Caco-2 (cell line): ENCODE results near the gene HAUS6. TPM values are rescaled to one million over a fixed set of nuclear protein-coding genes. Genes with fewer than 3 reads are reported as not detected.

ENCODE experiments used
- BruUV-seq: library from RNA; stranded (reverse); fragments of 400-500 nt; replicated peaks from 2 replicates; lab custom pipeline; 2021; lab: Mats Ljungman, UMichigan
- CTCF ChIA-PET: fragments of 300-600 bp; sonication (Branson Sonifier 250); formaldehyde crosslinking; loops from one replicate; lab custom pipeline; 2022; ENCODE audit warnings: antibody characterized with exemption; lab: Charles Lee
- POLR2A ChIA-PET: fragments of 300-600 bp; sonication (Branson Sonifier 250); formaldehyde crosslinking; loops from one replicate; lab custom pipeline; 2022; ENCODE audit warnings: antibody characterized with exemption; lab: Charles Lee
- DNase-seq, 2 experiments: peaks; one replicate each; pipeline versions ENCODE4 v3.0.0 to v3.0.0-alpha.2; 2020 to 2022
- H3K27me3 ChIP-seq: replicated peaks from 2 replicates; pipeline ENCODE4 v1.6.0; 2011; ENCODE audit warnings: low read length; ENCODE audit not compliant: control insufficient read depth, insufficient read depth
- H3K36me3 ChIP-seq: 2 replicates; pipeline ENCODE4 v1.5.1; 2011; ENCODE audit warnings: low read length; ENCODE audit not compliant: control insufficient read depth, insufficient read depth
- H3K4me1 ChIP-seq: fragments of 250-450 bp; sonication (Bioruptor Pico); 2 replicates; pipeline ENCODE4 v1.5.1; 2020; ENCODE audit warnings: mild to moderate bottlenecking
- H3K4me3 ChIP-seq: 2 replicates; pipeline ENCODE4 v1.5.1; 2011; ENCODE audit warnings: low read depth, mild to moderate bottlenecking, control low read depth, low read length
- H3K9me3 ChIP-seq: fragments of 250-450 bp; sonication (Bioruptor Pico); 2 replicates; pipeline ENCODE4 v1.5.1; 2020; ENCODE audit warnings: mild to moderate bottlenecking, moderate library complexity
- H3K27ac Mint-ChIP-seq: one replicate; pipeline ENCODE4 v1.8.0; 2022; ENCODE audit warnings: mixed read lengths; ENCODE audit not compliant: unreplicated experiment
- H3K27me3 Mint-ChIP-seq: one replicate; pipeline ENCODE4 v1.8.0; 2022; ENCODE audit warnings: mixed read lengths; ENCODE audit not compliant: insufficient read depth, unreplicated experiment
- H3K36me3 Mint-ChIP-seq: one replicate; pipeline ENCODE4 v1.8.0; 2022; ENCODE audit warnings: mild to moderate bottlenecking, mixed read lengths; ENCODE audit not compliant: insufficient read depth, unreplicated experiment
- H3K4me1 Mint-ChIP-seq: one replicate; pipeline ENCODE4 v1.8.0; 2022; ENCODE audit warnings: low read depth, mixed read lengths; ENCODE audit not compliant: unreplicated experiment
- H3K4me3 Mint-ChIP-seq: one replicate; pipeline ENCODE4 v1.8.0; 2022; ENCODE audit warnings: mild to moderate bottlenecking, moderate library complexity, mixed read lengths; ENCODE audit not compliant: unreplicated experiment
- H3K9me3 Mint-ChIP-seq: one replicate; pipeline ENCODE4 v1.8.0; 2022; ENCODE audit warnings: mixed read lengths; ENCODE audit not compliant: unreplicated experiment
- intact Hi-C: fragments of 100-400 bp; cut with micrococcal nuclease; formaldehyde crosslinking; loops from one replicate; pipeline ENCODE4 v1.10.0; 2022; ENCODE audit not compliant: unreplicated experiment
- total RNA-seq: library from RNA; stranded (reverse); gene quantifications from 2 replicates; pipeline ENCODE4 v1.2.3, GENCODE V29; 2022
- TF ChIP-seq, protein P1 (sequence below), 2 experiments: fragments of 200-600 bp in 1 of 2; IDR thresholded peaks; 1 replicate in 1 of 2; 2 replicates in 1 of 2; pipeline versions ENCODE4 v1.5.1 to v1.8.0; 2011 to 2022; ENCODE audit warnings: antibody characterized with exemption in 1 of 2, control low read depth in 1 of 2, inconsistent platforms in 1 of 2, low read depth in 1 of 2, low read length in 1 of 2, mild to moderate bottlenecking in 1 of 2, moderate library complexity in 1 of 2; ENCODE audit not compliant: insufficient read depth in 1 of 2, severe bottlenecking in 1 of 2, unreplicated experiment in 1 of 2

Gene HAUS6
- total RNA-seq, 1 experiment from 2014 or later = 15.2 TPM

DNA sequence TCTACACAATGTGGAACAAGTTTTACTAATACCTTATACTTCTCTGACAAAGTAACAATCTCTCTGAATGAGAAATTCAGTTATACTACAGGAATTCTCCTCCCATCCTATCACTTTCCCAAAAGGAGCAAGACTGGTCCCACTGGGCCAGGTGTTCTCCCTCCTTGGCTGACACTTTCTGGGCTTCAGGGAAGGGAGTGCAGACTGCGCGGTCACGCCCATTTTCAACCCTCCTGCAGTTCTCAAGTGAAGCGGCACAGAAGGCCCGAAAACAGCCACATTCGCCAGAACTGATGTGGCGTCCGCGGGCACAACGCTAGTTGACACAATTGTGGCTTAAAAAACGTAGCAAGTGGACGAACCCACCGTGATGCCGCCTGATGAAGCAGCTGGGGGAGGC lies 70.3 kb downstream of the HAUS6 start:
- Histone ChIP-seq H3K36me3 (no peaks in the 10 kb centered on the region), H3K4me3 (no peak overlapping the region), H3K27me3 (no peaks in the 10 kb centered on the region), H3K4me1 (no peaks in the 10 kb centered on the region), H3K9me3 (no peaks in the 10 kb centered on the region)
- intact Hi-C loops = no loop called here
- no peak overlapping the region for H3K4me3 Mint-ChIP-seq
- TF ChIP-seq, protein P1, sequence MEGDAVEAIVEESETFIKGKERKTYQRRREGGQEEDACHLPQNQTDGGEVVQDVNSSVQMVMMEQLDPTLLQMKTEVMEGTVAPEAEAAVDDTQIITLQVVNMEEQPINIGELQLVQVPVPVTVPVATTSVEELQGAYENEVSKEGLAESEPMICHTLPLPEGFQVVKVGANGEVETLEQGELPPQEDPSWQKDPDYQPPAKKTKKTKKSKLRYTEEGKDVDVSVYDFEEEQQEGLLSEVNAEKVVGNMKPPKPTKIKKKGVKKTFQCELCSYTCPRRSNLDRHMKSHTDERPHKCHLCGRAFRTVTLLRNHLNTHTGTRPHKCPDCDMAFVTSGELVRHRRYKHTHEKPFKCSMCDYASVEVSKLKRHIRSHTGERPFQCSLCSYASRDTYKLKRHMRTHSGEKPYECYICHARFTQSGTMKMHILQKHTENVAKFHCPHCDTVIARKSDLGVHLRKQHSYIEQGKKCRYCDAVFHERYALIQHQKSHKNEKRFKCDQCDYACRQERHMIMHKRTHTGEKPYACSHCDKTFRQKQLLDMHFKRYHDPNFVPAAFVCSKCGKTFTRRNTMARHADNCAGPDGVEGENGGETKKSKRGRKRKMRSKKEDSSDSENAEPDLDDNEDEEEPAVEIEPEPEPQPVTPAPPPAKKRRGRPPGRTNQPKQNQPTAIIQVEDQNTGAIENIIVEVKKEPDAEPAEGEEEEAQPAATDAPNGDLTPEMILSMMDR (IDR thresholded peaks at IDR 0.05; ENCODE audit: insufficient read depth in 1 of 2, low read depth in 1 of 2, low read length in 1 of 2, severe bottlenecking in 1 of 2, unreplicated experiment in 1 of 2) = no peak
- ChIA-PET CTCF (no interaction called here), POLR2A (no interaction called here)
- no TSS peak for BruUV-seq
- no peak overlapping the region for H3K27ac Mint-ChIP-seq
- H3K36me3 Mint-ChIP-seq = no peaks in the 10 kb centered on the region
- no peaks in the 10 kb centered on the region for H3K4me1 Mint-ChIP-seq
- peaks cover 7% of the 10 kb centered on the region for H3K27me3 Mint-ChIP-seq
- no peaks in the 10 kb centered on the region for H3K9me3 Mint-ChIP-seq
- DNase-seq = no peak

DNA sequence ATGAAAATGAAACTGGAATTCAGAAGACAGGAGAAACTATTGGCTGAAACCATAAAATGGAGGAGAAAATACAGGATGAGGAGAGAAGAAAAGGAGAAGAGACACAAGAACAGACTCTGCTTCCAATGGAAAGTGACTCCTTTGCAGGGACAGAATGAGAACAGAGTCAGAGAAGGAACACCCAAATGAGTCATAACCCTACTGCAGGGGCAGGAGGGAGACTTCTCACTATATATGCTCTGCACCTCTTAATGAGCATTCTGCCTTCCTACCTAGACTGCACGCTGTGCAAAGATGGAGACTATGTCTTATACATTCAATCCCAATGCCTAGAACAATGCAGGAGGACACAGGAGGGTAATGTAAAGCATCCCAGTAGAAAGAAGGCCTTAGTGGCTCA lies 71.8 kb downstream of the HAUS6 start:
- TF ChIP-seq, protein P1 (IDR thresholded peaks at IDR 0.05; ENCODE audit: insufficient read depth in 1 of 2, low read depth in 1 of 2, low read length in 1 of 2, severe bottlenecking in 1 of 2, unreplicated experiment in 1 of 2) = no peak
- Mint-ChIP-seq H3K4me1 (no peaks in the 10 kb centered on the region), H3K36me3 (no peaks in the 10 kb centered on the region), H3K4me3 (no peak overlapping the region), H3K9me3 (no peaks in the 10 kb centered on the region), H3K27me3 (peaks cover 7% of the 10 kb centered on the region), H3K27ac (no peak overlapping the region)
- Histone ChIP-seq H3K4me1 (no peaks in the 10 kb centered on the region), H3K36me3 (no peaks in the 10 kb centered on the region), H3K9me3 (no peaks in the 10 kb centered on the region), H3K27me3 (no peaks in the 10 kb centered on the region), H3K4me3 (no peak overlapping the region)
- intact Hi-C loops = no loop called here
- CTCF ChIA-PET = no interaction called here
- POLR2A ChIA-PET = no interaction called here
- BruUV-seq = no TSS peak
- no peak for DNase-seq

DNA sequence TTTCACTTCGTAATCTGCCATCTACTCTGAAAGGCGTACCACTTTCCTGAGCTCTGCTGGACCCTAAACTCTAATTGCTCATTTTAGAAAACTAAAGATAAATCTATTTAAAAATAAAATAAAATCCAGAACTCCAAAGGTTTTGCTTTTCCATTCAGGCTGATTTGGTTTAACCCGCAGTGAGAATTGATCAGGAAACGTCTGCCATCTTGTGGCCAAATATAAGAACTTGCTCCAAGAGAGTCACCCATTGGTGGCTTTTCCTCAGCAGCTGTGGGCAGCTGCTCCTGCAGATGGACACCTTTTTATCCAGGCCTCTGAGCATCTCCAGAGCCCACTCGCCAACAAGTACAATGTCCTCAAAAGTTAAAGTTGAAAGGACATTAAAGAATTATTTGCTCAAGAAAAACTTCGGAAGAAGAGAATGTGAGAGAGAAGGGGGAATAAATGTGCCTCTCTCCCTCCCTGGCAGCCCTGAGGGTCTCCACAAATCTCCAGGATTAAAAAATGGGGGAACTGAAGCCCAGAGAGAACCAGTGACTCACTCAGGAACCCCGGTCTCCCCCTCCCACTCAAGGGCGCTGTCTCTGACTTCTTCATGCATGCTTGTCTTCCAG lies 73.8 kb downstream of the HAUS6 start:
- peaks cover 15% of the 10 kb centered on the region for H3K27me3 Mint-ChIP-seq
- TF ChIP-seq, protein P1 (IDR thresholded peaks at IDR 0.05; ENCODE audit: insufficient read depth in 1 of 2, low read depth in 1 of 2, low read length in 1 of 2, severe bottlenecking in 1 of 2, unreplicated experiment in 1 of 2) = peak; percentile 55 to 58
- no peaks in the 10 kb centered on the region for H3K9me3 Mint-ChIP-seq
- BruUV-seq = no TSS peak
- ChIA-PET CTCF (interaction anchor here (0.6 to 0.7 kb wide), 4 partner anchors 11 to 1058 kb away, joined by 3 to 4 read pairs (median 3); no protein-coding TSS in a partner anchor), POLR2A (no interaction called here)
- Histone ChIP-seq H3K36me3 (no peaks in the 10 kb centered on the region), H3K4me3 (no peak overlapping the region), H3K27me3 (no peaks in the 10 kb centered on the region), H3K9me3 (no peaks in the 10 kb centered on the region), H3K4me1 (no peaks in the 10 kb centered on the region)
- DNase-seq = peak in 1 of 2 experiments; percentile 49
- no peak overlapping the region for H3K4me3 Mint-ChIP-seq
- H3K27ac Mint-ChIP-seq = no peak overlapping the region
- H3K4me1 Mint-ChIP-seq = no peaks in the 10 kb centered on the region
- intact Hi-C loops = loop anchor here (1.0 to 10.0 kb wide), 3 partner anchors 234 to 774 kb away; no protein-coding TSS in a partner anchor
- no peaks in the 10 kb centered on the region for H3K36me3 Mint-ChIP-seq
